Activated naive CD4-positive, alpha-beta T cell treated with anti-CD3 and anti-CD28 coated beads, Interleukin-2, amount 10 ng/mL, durations not matched to agents 5 hours and 36 hours (primary cell): ENCODE measurements around the gene SHROOM3. TPM values are rescaled to one million over a fixed set of nuclear protein-coding genes. Genes with fewer than 3 reads are reported as not detected.

Experiments used
- microRNA-seq: library from miRNA; unstranded; fragments of <30 nt; microRNA quantifications from one replicate; pipeline ENCODE4 v1.2.0, GENCODE V29; 2022; ENCODE audit warnings: borderline microRNAs expressed, borderline replicate concordance
- total RNA-seq, 2 experiments: library from RNA; stranded (reverse); gene quantifications; one replicate each; pipeline ENCODE4 v1.2.3, GENCODE V29; 2021

SHROOM3 gene
- not detected for total RNA-seq

GRCh38 chr4:76434901-76435527, at the start of gene SHROOM3:
Gene SHROOM3 (plus strand): TSS chr4:76435229. CDS start chr4:76436053, 824 bp downstream.

GRCh38 chr4:76420762-76421581, 14.1 kb upstream of the SHROOM3 start, which contains the start of gene CCDC158:
Gene CCDC158 (minus strand): TSS chr4:76421141. CDS start chr4:76403207, 17,934 bp downstream.

Small RNAs within 50 kb of the gene (microRNA-seq; reads per million reads assigned to microRNA genes)
- gene MIR4450 (not detected), gene MIR548AH (not detected)

Other genes starting within 250 kb of the SHROOM3 start
- gene SCARB2, start 221.4 kb upstream of the SHROOM3 start, total RNA-seq = 10 to 100 TPM; 12.2 to 14.3 TPM
- gene FAM47E, start 183.5 kb upstream of the SHROOM3 start, total RNA-seq = not detected
- 1 to 10 TPM; 2.6 to 3.0 TPM for gene STBD1, start 128.5 kb upstream of the SHROOM3 start, total RNA-seq
- not detected for gene CCDC158, start 14.1 kb upstream of the SHROOM3 start, total RNA-seq